K562 treated with DMSO at 1 percent for 48 hours (cell line): ENCODE measurements around the gene TBC1D21. TPM values are rescaled to one million over a fixed set of nuclear protein-coding genes. Genes with fewer than 3 reads are reported as not detected.

Source experiments
- total RNA-seq: library from RNA; unstranded; fragments of 300-600 nt; gene quantifications from 2 replicates; pipeline ENCODE4 v1.2.3, GENCODE V29; 2022; ENCODE audit warnings: low replicate concordance; ENCODE audit errors: extremely low read depth

Gene TBC1D21, protein sequence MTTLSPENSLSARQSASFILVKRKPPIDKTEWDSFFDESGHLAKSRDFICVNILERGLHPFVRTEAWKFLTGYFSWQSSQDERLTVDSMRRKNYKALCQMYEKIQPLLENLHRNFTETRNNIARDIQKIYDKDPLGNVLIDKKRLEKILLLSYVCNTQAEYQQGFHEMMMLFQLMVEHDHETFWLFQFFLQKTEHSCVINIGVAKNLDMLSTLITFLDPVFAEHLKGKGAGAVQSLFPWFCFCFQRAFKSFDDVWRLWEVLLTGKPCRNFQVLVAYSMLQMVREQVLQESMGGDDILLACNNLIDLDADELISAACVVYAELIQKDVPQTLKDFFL
- total RNA-seq = not detected in 2 replicates

DNA sequence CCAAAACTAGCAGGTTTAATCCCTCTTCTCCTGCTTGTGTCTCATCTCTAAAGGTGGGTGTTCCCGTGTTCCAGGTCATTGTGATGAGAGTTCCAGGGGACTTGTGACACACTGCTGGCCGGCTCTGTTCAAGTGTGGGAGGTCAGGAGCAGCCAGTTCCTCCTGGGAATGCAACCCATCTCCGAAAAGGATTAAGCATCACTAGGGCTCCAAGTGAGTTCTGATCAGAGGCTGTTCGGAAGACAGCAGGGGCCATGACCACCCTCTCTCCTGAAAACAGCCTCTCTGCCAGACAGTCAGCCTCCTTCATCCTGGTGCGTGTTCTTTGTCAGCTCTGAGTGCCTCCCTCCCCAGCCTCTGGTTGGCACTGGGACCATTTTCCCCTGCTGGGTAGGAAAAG, at the start of gene TBC1D21:
TSS of gene TBC1D21 (plus strand) at position 109 of the 400 bp plus-strand sequence. CDS start at position 255, 146 bp downstream.

DNA sequence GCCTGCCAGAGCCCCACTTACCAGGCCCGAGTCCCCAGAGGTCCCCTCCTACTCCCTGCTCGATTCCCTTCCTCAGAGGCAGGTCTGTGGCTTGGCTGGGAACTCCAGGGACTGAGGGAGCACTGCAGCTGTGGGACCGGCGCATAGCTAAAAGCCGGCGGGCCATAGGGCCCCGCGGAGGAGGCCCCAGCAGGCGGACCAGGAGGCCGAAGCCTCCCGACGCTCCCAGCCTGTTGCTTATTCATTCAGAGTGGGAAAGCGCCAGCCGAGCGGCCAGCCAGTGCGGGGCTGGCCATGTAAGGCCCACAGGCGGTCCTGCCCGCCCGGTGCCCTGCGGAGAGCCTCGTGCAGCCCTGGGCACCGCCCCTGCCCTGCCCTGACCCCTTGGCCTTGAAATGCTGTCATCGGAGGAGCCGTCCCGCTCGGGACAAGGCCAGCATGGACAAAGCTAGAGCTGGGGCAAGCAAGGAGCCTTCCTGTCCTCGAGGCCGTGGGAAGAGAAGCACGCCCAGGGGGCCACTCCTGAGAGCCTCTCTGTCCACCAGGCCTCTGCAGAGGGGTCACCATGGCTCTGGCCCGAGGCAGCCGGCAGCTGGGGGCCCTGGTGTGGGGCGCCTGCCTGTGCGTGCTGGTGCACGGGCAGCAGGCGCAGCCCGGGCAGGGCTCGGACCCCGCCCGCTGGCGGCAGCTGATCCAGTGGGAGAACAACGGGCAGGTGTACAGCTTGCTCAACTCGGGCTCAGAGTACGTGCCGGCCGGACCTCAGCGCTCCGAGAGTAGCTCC, 53.0 kb downstream of the TBC1D21 start, which contains the start of gene LOXL1:
TSS of gene LOXL1 (plus strand) at position 244 of the 784 bp plus-strand sequence. CDS start at position 566, 322 bp downstream.

Other genes with a start within 250 kb of the TBC1D21 start
- gene NPTN, start 240.2 kb upstream of the TBC1D21 start, total RNA-seq = not detected in 2 replicates
- not detected in 2 replicates for gene CD276, start 189.2 kb upstream of the TBC1D21 start, total RNA-seq
- gene INSYN1, start 120.2 kb upstream of the TBC1D21 start, total RNA-seq = not detected in 2 replicates
- gene LOXL1, start 52.9 kb downstream of the TBC1D21 start, total RNA-seq = not detected in 2 replicates
- not detected in 2 replicates for gene STOML1, start 118.7 kb downstream of the TBC1D21 start, total RNA-seq
- not detected in 2 replicates for gene PML, start 121.2 kb downstream of the TBC1D21 start, total RNA-seq
- not detected in 2 replicates for gene GOLGA6A, start 209.0 kb downstream of the TBC1D21 start, total RNA-seq